ENCODE measurements around the gene PLA2G5. TPM values are rescaled to one million over a fixed set of nuclear protein-coding genes. Genes with fewer than 3 reads are reported as not detected.

PLA2G5 gene
- total and polyA plus RNA-seq, 2 of the 8 experiments (the other 6 are each of a cell fraction or from before 2014, with no cell fraction given): 0.05 TPM; not detected in 1

- Histone ChIP-seq H3K4me2 (ENCODE audit: insufficient read depth in 1 of 2, low read depth in 2 of 2, low read length in 2 of 2) (no peak overlapping the region), H3K4ac (replicated peaks; ENCODE audit: insufficient read length, low read depth, low read length) (no peak overlapping the region), H2AK5ac (ENCODE audit: low read depth, low read length) (no peak overlapping the region), H2AFZ (ENCODE audit: low read length) (no peak overlapping the region), H2BK120ac (replicated peaks; ENCODE audit: low read depth, low read length) (no peak overlapping the region), H3K23me2 (ENCODE audit: low read depth, low read length) (no peaks in the 10 kb centered on the region), H3K9ac (replicated peaks in 1 of 4; ENCODE audit: extremely low read depth in 1 of 4, low read depth in 3 of 4, low read length in 3 of 4) (no peak overlapping the region), H2BK12ac (ENCODE audit: low read depth, low read length) (no peak overlapping the region), H4K8ac (ENCODE audit: extremely low read depth, insufficient read depth, low read length) (no peak overlapping the region), H3K14ac (ENCODE audit: insufficient read length) (no peak overlapping the region), H3K18ac (ENCODE audit: extremely low read depth, low read length) (no peak overlapping the region), H4K91ac (replicated peaks; ENCODE audit: insufficient read length, low read length) (no peak overlapping the region), H3K9me3 (ENCODE audit: insufficient read depth in 2 of 2, low read depth in 1 of 2, low read length in 1 of 2) (peaks cover 14 to 24% of the 10 kb centered on the region in 2 experiments), H3K79me2 (ENCODE audit: control insufficient read depth in 1 of 2, insufficient read depth in 2 of 2, low read length in 2 of 2) (no peaks in the 10 kb centered on the region), H3K4me3 (ENCODE audit: extremely low read depth in 1 of 4, insufficient read depth in 2 of 4, low read depth in 3 of 4, low read length in 4 of 4) (no peak overlapping the region), H4K5ac (ENCODE audit: insufficient read length, low read depth, low read length) (no peak overlapping the region), H3K27me3 (replicated peaks in 1 of 4; ENCODE audit: control insufficient read depth in 3 of 4, extremely low read depth in 1 of 4, insufficient read depth in 3 of 4, low read length in 3 of 4) (no peaks in the 10 kb centered on the region), H4K20me1 (replicated peaks in 1 of 2; ENCODE audit: control insufficient read depth in 1 of 2, insufficient read depth in 2 of 2, low read length in 2 of 2) (no peaks in the 10 kb centered on the region), H3K56ac (replicated peaks; ENCODE audit: insufficient read length, low read depth, low read length) (no peak overlapping the region), H2BK20ac (ENCODE audit: low read length) (no peak overlapping the region), H3K36me3 (ENCODE audit: control insufficient read depth in 2 of 4, insufficient read depth in 4 of 4, low read length in 3 of 4) (no peaks in the 10 kb centered on the region), H3K27ac (ENCODE audit: low read depth, low read length) (no peak overlapping the region), H3K23ac (ENCODE audit: insufficient read length) (no peak overlapping the region), H2BK15ac (ENCODE audit: low read length) (no peak overlapping the region), H3K79me1 (ENCODE audit: low read depth, low read length) (no peaks in the 10 kb centered on the region), H2BK5ac (ENCODE audit: low read depth, low read length) (no peak overlapping the region), H3K4me1 (replicated peaks in 1 of 4; ENCODE audit: control insufficient read depth in 3 of 4, insufficient read depth in 4 of 4, low read length in 3 of 4) (no peaks in the 10 kb centered on the region)
- FAIRE-seq: no peak
- CTCF ChIA-PET (ENCODE audit: partially characterized antibody): interaction anchor here (1.4 kb wide), 1 partner anchor 9 kb away, joined by 3 read pairs; no protein-coding TSS in a partner anchor
- WGBS, 2 experiments (ENCODE audit: extremely low coverage in 1 of 2, insufficient coverage in 1 of 2, insufficient read length in 1 of 2, insufficient replicate concordance in 2 of 2, low coverage in 1 of 2, low lambda C conversion rate in 2 of 2, missing lambda C conversion rate in 1 of 2): 92% methylated on average over 1 of the region's 1 CpG; no CpG with 5 or more reads in 1 of the 2 experiments
- no peak for TF ChIP-seq SIRT6 (IDR thresholded peaks at IDR 0.05; ENCODE audit: low read length)
- POLR2A ChIA-PET (ENCODE audit: partially characterized antibody): interaction anchor here (0.6 kb wide), 1 partner anchor 124 kb away, joined by 3 read pairs; no protein-coding TSS in a partner anchor
- no peak for DNase-seq (ENCODE audit: low read depth in 1 of 2, low spot score in 2 of 2)
These were observed 22.9 kb upstream of the PLA2G5 start for GRCh38 chr1:20047096-20047495.
